Stimulated activated naive CD8-positive, alpha-beta T cell treated with anti-CD3 and anti-CD28 coated beads, Interleukin-15, amount 100 ng/mL, for 72 hours (primary cell): ENCODE results near the gene RILP.
"Not testable (repeated sequence)": the region's sequence is repeated elsewhere in the genome, so short reads cannot be mapped to it uniquely, and the experiment has no call there.

ENCODE experiments used
- ATAC-seq: fragments of 150-1000 bp; cut with Tn5 transposase; 2 replicates; pipeline ENCODE4 v1.10.0; 2021; ENCODE audit warnings: mild to moderate bottlenecking, moderate library complexity
- DNase-seq, 2 donors: peaks; one replicate each; pipeline ENCODE4 v3.0.0; 2021 to 2022
- H3K27ac Mint-ChIP-seq, 2 donors: one replicate each; pipeline ENCODE4 v1.8.0; 2022; ENCODE audit warnings: mild to moderate bottlenecking in 2 of 2, mixed read lengths in 2 of 2, moderate library complexity in 2 of 2
- H3K27me3 Mint-ChIP-seq: one replicate; pipeline ENCODE4 v1.8.0; 2022; ENCODE audit warnings: mixed read lengths
- H3K4me1 Mint-ChIP-seq: one replicate; pipeline ENCODE4 v1.8.0; 2022; ENCODE audit warnings: mild to moderate bottlenecking, mixed read lengths
- H3K4me3 Mint-ChIP-seq, 2 donors: one replicate each; pipeline ENCODE4 v1.8.0; 2022; ENCODE audit warnings: mild to moderate bottlenecking in 2 of 2, mixed read lengths in 2 of 2, moderate library complexity in 1 of 2
- H3K9me3 Mint-ChIP-seq, 2 donors: one replicate each; pipeline ENCODE4 v1.8.0; 2022; ENCODE audit warnings: mixed read lengths in 2 of 2

RILP gene, protein sequence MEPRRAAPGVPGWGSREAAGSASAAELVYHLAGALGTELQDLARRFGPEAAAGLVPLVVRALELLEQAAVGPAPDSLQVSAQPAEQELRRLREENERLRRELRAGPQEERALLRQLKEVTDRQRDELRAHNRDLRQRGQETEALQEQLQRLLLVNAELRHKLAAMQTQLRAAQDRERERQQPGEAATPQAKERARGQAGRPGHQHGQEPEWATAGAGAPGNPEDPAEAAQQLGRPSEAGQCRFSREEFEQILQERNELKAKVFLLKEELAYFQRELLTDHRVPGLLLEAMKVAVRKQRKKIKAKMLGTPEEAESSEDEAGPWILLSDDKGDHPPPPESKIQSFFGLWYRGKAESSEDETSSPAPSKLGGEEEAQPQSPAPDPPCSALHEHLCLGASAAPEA

DNA sequence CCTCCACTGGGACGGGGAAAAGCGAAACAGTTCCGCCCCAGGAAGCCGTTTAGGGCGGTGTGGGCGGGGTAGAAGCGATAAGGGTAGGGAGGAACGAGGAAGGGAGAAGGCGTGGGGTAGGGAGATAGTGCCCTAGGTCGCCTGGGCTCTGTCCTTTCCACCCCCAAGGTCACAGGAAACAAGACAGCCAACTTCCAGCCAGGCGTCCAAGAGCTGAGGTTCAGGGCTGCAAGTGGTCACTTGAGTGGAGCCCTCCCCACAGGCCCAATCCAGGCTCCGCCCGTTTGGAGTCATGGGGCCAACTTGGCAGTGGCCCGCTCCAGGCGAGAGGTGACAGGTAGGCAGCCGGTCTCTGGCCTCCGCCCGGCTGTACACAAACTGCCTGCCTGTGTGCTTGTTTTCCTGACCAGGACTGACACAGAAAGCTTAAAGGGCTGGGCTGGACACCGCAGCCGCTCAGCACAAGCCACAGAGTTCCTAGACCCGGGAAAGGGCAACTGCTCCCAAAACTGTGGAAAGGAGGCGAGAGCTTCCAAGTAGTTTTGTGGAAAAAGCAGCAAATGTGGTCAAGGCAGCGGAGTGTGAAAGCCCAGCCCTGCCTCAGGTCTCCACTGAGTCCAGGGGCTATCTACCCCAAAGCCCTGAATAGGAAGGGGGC lies at the start of gene RILP:
Gene RILP (minus strand): TSS at position 23 of the 658 bp plus-strand sequence. CDS start 62 bp downstream, outside the sequence.
- Mint-ChIP-seq H3K4me3 (peak within 1 kb of the TSS; percentile 69 to 89), H3K4me1 (peaks cover 65% of the 10 kb centered on the region), H3K9me3 (no peaks in the 10 kb centered on the region), H3K27me3 (no peaks in the 10 kb centered on the region), H3K27ac (peak within 1 kb of the TSS in 1 of 2 donors; percentile 63)
- ATAC-seq (peak; percentile 20), DNase-seq (no peak)

GRCh38 chr17:1697681-1698080 lies 48.0 kb upstream of the RILP start:
- no peaks in the 10 kb centered on the region for H3K9me3 Mint-ChIP-seq
- H3K27ac Mint-ChIP-seq = no peak overlapping the region
- H3K4me1 Mint-ChIP-seq = no peaks in the 10 kb centered on the region
- H3K27me3 Mint-ChIP-seq = peaks cover under 1% of the 10 kb centered on the region
- DNase-seq = no peak
- no peak overlapping the region for H3K4me3 Mint-ChIP-seq
- no peak for ATAC-seq

GRCh38 chr17:1695365-1695764 lies 45.7 kb upstream of the RILP start:
- H3K4me3 Mint-ChIP-seq = no peak overlapping the region
- DNase-seq (no peak), ATAC-seq (no peak)
- no peaks in the 10 kb centered on the region for H3K9me3 Mint-ChIP-seq
- no peaks in the 10 kb centered on the region for H3K27me3 Mint-ChIP-seq
- H3K4me1 Mint-ChIP-seq = no peaks in the 10 kb centered on the region
- no peak overlapping the region for H3K27ac Mint-ChIP-seq

DNA sequence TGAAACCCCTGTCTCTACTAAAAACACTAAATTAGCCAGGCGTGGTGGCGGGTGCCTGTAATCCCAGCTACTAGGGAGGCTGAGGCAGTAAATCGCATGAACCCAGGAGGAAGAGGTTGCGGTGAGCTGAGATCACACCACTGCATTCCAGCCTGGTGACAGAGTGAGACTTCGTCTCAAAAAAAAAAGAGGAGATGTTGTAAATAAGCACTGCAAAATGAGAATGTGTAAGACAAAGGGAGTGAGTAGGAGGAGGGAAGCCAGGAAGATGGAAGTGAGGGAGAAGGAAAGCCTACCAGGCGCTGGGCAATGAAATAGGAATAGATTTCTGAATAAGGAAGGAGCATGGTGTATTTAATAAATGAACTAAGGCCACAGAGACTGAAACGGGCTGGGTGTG lies 43.7 kb upstream of the RILP start:
- no peaks in the 10 kb centered on the region for H3K27me3 Mint-ChIP-seq
- H3K27ac Mint-ChIP-seq = no peak overlapping the region
- no peaks in the 10 kb centered on the region for H3K4me1 Mint-ChIP-seq
- no peak for ATAC-seq
- no peak for DNase-seq
- H3K4me3 Mint-ChIP-seq = no peak overlapping the region
- no peaks in the 10 kb centered on the region for H3K9me3 Mint-ChIP-seq

GRCh38 chr17:1690544-1691221 lies 41.0 kb upstream of the RILP start:
- DNase-seq = no peak
- Mint-ChIP-seq H3K27ac (no peak overlapping the region), H3K9me3 (no peaks in the 10 kb centered on the region), H3K27me3 (no peaks in the 10 kb centered on the region), H3K4me3 (no peak overlapping the region), H3K4me1 (no peaks in the 10 kb centered on the region)
- no peak for ATAC-seq

GRCh38 chr17:1688405-1688804 lies 38.7 kb upstream of the RILP start:
- DNase-seq, H3K27ac Mint-ChIP-seq, H3K4me3 Mint-ChIP-seq, ATAC-seq, H3K9me3 Mint-ChIP-seq, H3K27me3 Mint-ChIP-seq: not testable (repeated sequence)
- peaks cover 19% of the 10 kb centered on the region for H3K4me1 Mint-ChIP-seq

- H3K4me1 Mint-ChIP-seq = peaks cover 38% of the 10 kb centered on the region
- ATAC-seq = no peak
- peak overlapping the region in 1 of 2 donors; percentile 1 for H3K4me3 Mint-ChIP-seq
- no peak for DNase-seq
- no peaks in the 10 kb centered on the region for H3K9me3 Mint-ChIP-seq
- no peaks in the 10 kb centered on the region for H3K27me3 Mint-ChIP-seq
- no peak overlapping the region for H3K27ac Mint-ChIP-seq
Measured at GRCh38 chr17:1686086-1686485, 36.4 kb upstream of the RILP start.

DNA sequence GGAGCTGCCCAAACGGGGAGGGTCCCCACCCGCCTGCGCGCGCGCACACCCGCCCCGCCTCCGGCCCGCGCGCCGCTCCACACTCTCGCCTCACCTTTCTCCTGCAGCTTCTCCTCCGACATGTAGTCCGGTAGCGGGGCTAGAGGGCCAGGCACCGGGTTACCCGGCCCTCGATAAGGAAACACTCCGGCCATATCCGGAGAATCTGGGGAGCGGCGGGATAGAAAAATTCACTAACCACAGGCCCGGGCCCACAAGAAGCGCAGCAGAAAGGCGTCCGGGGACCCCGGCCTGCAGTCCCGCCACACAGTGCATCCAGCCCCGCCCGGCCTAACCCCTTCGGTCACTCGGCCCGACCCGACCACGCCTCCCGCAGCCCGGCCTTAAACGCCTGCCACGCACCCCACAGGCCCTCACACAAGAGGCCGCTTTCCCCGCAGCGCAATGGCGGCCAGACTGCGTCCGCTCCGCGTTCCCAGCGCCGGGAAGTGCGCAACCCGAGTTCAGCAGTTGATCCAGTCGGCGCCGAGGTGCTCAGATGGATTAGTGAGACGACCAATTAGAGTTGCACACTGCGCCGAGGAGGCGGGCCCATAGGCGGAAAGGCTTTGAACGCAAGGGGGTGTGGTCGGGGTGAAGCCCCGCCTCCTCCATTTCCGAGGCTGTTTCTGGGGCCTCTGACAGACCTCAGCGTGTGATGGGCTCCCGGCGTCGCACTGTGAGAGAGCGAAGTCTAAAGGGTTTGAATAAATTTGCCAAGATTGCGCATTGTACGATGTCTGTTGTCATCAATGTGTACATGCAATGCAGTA lies 34.9 kb upstream of the RILP start, which contains the start of gene PRPF8:
Gene PRPF8 (minus strand): TSS at position 490 of the 812 bp plus-strand sequence. CDS start 296 bp downstream, at position 194.
- DNase-seq = peak; percentile 97 to 99
- Mint-ChIP-seq H3K27me3 (no peaks in the 10 kb centered on the region), H3K27ac (peak within 1 kb of the TSS; percentile 97 to 100), H3K4me3 (peak within 1 kb of the TSS; percentile 99 to 100), H3K9me3 (no peaks in the 10 kb centered on the region), H3K4me1 (peaks cover 38% of the 10 kb centered on the region)
- ATAC-seq = peak; percentile 99

DNA sequence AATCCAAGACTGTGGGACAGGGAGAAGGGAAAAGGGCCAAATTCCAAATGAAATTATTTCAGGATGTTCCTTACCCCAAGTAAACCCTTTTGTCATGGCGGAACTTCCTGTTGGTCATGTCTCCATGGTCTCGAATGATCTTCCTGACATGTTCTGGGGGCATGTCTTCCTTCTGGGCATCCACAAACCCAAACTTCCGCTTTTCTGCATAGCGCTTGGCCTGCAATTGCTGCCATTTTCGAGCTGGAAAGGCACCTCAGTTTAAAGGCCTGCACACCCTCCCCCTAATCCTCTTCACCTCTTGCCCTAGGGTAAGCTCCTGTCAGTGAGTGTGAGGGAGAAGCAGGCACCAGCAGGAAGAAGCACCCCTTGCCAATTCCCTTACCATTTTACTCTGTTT lies 33.8 kb upstream of the RILP start:
- Mint-ChIP-seq H3K4me3 (peak overlapping the region; percentile 99 to 100), H3K9me3 (no peaks in the 10 kb centered on the region), H3K4me1 (peaks cover 38% of the 10 kb centered on the region), H3K27ac (peak overlapping the region; percentile 97 to 100), H3K27me3 (no peaks in the 10 kb centered on the region)
- ATAC-seq (no peak), DNase-seq (no peak)

DNA sequence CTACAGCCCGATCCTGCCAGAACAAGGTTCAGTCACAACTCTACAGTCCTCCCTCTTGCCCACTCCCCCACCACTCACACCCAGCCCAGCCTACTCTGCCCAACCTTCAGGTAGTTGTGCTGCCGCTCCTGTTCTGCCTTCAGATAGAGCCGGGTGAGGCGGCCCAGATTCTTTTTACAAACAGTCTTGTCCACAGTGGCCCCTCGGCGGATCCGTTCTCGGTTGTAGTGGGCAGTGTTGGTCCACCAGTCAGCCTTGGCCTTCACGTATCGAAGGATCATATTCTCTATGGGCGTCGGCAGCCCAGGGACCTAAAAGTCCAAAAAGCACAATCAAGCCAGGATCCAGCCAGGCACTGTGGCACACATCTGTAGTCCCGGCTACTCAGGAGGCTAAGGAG lies 26.7 kb upstream of the RILP start:
- Mint-ChIP-seq H3K4me3 (no peak overlapping the region), H3K27me3 (no peaks in the 10 kb centered on the region), H3K9me3 (no peaks in the 10 kb centered on the region), H3K27ac (no peak overlapping the region), H3K4me1 (no peaks in the 10 kb centered on the region)
- ATAC-seq (no peak), DNase-seq (no peak)

DNA sequence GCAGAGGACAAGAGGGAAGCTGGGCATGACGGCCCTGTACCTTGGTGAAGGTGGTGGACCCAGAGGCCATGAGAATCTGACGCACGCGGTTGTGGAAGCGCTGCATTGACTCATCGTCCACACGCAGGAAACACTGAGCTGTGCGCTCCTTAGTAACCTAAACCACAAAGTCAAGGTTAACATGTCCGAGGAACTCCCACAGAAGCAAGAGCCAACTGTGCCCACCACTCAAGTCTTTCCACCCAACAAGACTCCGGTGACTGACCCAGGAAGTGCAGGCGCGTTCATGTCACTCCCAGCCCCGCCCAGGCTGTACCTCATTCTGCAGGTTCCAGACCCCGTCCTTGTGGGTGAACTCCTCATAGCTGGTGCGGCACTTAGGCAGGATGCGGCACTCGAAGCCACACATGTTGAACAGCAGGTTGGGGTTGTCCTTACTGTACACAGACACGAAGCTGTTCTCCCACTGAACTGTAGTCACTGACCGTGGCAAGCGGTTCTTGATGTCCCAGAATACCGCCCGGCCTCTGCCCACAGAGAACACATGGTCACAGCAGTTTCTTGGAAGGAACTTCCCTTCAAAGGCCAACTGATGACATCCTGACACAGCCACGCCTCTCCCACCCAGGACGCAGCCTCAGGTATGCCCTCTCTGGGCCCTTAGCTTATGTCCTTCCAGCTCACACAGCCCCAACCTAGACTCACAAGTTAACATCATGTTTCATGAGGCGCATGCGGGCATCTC lies 23.5 kb upstream of the RILP start:
- H3K27ac Mint-ChIP-seq = no peak overlapping the region
- no peaks in the 10 kb centered on the region for H3K27me3 Mint-ChIP-seq
- no peaks in the 10 kb centered on the region for H3K9me3 Mint-ChIP-seq
- peaks cover 16% of the 10 kb centered on the region for H3K4me1 Mint-ChIP-seq
- no peak overlapping the region for H3K4me3 Mint-ChIP-seq
- no peak for ATAC-seq
- no peak for DNase-seq

GRCh38 chr17:1663934-1664333 lies 14.3 kb upstream of the RILP start:
- peak overlapping the region in 1 of 2 donors; percentile 27 for H3K27ac Mint-ChIP-seq
- H3K4me1 Mint-ChIP-seq, ATAC-seq: not testable (repeated sequence)

DNA sequence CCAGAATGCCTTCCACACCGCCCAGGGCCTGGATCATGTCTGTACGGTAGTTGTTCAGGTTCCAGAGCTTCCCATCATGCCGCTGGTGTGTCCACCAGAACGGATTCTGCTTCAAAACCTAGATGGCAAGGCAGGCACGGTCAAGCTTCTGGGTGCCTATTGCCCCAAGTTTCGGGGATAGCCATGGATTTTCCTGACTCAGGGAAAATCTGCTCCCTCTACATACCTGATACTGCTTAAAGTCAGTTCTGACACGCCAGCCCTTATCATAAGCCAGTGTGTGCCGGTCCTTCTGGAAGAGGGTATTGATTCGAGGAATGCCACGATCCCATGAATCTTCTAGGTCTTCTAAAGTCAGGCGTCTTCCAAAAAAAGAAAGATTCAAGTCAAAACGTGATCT lies 11.4 kb upstream of the RILP start:
- no peak overlapping the region for H3K27ac Mint-ChIP-seq
- no peaks in the 10 kb centered on the region for H3K27me3 Mint-ChIP-seq
- no peaks in the 10 kb centered on the region for H3K4me1 Mint-ChIP-seq
- H3K4me3 Mint-ChIP-seq = no peak overlapping the region
- ATAC-seq (no peak), DNase-seq (no peak)
- H3K9me3 Mint-ChIP-seq = no peaks in the 10 kb centered on the region

More at GRCh38 chr17:1663934-1664333, 14.3 kb upstream of the RILP start:
- H3K27me3 Mint-ChIP-seq, H3K4me3 Mint-ChIP-seq, DNase-seq, H3K9me3 Mint-ChIP-seq: not testable (repeated sequence)

DNA sequence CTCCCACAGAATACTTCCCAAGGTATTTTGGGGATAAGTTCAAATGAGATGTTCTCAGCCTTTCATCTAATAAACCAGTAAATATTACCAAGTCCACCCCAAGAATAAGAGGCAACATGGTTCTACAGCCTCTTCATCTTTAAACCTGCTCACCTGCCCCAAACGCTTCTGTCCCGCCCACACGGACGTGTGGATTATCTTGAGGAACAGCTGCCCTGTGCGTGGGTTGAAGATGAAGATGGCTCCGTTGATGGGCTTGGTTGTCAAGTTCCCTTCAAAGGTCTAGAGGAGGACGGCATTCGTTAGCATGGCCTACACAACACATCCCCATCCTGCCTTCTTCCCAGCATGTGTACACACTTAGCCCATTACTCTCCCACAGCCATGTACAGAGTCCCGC lies 8.4 kb upstream of the RILP start:
- H3K4me3 Mint-ChIP-seq = no peak overlapping the region
- H3K4me1 Mint-ChIP-seq = peaks cover 3% of the 10 kb centered on the region
- no peaks in the 10 kb centered on the region for H3K27me3 Mint-ChIP-seq
- H3K9me3 Mint-ChIP-seq = no peaks in the 10 kb centered on the region
- ATAC-seq (no peak), DNase-seq (no peak)
- no peak overlapping the region for H3K27ac Mint-ChIP-seq
